GM18867 (cell line): Measurements from ENCODE around the gene SOX6.
"Not testable (repeated sequence)": the region's sequence is repeated elsewhere in the genome, so short reads cannot be mapped to it uniquely, and the experiment has no call there.

Source experiments
- ATAC-seq: cut with Tn5 transposase; IDR thresholded peaks from one replicate; pipeline ENCODE4 v1.9.1; 2021; ENCODE audit warnings: mild to moderate bottlenecking, moderate library complexity; ENCODE audit not compliant: unreplicated experiment

Gene SOX6

DNA sequence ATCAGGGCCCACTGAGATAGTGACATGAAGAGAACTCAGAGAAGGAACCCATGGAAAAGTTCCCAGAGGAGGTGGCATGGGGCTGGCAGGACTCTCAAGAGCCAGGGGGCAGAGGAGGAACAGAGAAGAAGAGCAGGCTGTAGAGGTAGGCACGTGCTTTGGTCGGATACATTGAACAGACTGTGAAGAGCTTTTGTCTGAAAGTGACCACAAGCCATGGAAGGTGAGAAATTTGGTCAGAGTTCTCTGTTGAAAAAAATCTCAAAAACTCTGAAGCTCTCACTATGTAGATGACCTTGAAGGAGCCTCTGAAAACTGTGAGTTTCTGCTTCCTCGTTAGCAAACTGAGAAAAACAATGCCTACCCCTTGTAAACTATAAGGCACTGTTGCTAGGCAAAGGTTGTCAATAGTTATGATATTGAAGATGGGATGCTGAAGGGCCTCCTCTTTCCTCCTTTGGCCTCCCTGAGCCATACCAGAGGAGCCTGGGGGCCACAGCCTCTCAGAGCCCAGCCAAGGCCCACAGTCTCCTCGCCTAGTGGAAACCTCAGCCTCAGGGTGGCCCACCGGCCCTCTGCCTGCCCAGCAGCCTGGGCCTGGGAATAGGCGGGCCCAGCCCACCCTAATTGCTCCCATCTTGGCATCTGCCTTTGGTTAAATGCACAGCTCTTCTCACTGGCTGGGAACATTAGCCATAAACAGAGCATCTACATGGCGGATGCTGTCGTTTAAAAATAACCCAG lies 415.7 kb downstream of the SOX6 start:
- ATAC-seq: peak; percentile 97

DNA sequence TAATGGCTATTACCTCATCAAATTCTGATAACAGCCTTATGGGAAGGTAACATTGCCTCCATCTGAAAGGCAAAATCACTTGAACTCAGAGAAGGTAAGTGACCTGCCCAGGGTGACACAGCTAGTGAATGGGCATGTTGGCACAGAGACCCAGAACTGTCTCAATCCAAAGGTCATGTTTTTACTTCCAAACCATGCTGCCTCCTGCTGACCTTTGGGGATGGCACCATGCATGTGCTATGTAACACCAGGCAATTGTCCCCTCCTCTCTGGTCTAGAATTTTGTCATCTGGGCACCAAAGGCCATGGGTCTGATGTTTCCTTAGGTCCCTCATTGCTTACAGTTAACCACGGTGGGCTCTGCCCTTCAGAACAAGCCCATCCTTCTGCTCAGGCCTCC lies 417.4 kb downstream of the SOX6 start:
- no peak for ATAC-seq

DNA sequence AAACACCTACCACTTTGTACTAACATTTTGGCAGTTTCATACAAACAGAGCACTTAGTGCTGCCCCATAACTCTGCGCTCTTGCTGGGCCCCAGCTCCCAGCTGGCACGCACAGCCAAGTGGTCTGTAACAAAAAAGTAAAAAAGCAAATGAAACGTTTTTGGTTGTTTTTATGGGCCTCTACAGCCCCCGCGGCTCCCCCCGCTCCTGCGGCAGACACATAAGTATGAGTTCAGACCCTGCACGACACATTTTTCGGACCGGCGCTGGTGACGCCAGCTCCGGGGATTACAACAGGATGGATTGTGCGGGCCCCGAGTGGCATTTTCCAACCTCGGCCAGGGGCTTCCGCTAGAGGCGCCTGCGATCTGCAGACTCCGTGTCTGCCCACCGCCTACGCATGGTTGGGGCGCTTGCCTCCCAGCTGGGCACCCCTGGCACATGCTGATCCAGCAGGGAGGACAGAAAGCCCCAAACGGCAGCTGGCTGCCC lies 418.2 kb downstream of the SOX6 start:
- ATAC-seq: no peak

DNA sequence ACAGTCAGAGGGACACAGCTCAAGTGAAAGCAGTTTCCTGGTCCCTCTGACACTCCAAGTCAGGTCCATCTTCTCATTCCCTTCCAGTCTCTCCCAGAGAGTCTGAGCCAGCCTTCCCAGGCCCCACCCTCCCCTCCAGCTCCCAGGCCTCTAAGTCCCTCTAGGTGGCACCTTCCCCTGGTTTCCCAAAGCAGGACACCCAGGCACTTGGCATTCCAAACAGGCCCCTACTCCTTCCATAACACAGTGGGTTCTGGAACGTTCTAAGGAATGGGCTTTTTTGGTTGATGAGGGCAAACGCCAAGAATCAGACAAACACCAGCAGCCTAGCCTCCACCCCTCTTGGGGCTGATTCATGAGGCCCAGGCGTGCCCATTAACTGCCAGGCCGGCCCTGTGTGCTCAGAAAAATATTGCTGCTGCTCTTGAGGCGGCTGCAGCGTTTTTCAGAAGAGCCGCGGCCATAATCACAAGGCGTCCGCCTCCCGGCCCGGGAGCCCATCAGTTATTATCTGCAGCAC lies 418.7 kb downstream of the SOX6 start:
- ATAC-seq: no peak

DNA sequence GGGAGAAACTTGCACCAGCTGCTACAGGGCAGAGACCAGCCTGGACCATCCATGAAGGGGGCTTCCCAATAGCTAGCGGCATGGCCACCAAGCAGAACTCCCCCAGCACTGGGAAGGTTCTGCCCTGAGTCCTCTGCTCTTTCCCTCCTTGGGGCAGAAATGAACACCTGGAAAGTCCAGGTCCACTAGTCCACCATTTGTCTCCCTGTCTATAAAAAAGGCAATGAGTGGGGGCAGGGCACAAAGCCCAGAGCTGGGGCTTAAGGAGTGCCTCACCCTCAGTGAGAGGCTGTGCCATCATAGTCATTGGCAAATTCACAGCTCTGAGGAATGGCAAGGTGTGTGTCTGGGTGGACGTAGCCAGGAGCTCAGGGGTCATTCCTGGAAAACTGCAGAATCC lies 420.3 kb downstream of the SOX6 start:
- ATAC-seq: no peak

DNA sequence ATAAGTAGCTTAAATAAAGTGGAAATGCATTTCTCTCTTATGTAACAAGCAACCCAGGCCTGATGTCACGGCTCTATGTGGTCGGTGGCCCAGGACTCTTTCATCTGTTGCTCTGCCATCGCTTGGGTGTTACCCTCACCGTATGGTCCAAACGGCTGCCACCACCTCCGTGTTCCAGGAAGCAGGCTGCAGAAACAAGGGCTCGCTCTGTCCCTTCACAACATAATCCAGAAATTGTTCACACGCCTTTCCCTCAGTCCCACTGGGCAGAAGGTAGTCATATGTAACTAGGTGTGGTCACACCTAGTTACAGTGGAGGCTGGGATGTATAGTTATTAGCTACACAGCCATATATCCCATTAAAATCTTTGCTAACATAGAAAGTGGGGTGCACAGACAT lies 421.0 kb downstream of the SOX6 start:
- no peak for ATAC-seq

DNA sequence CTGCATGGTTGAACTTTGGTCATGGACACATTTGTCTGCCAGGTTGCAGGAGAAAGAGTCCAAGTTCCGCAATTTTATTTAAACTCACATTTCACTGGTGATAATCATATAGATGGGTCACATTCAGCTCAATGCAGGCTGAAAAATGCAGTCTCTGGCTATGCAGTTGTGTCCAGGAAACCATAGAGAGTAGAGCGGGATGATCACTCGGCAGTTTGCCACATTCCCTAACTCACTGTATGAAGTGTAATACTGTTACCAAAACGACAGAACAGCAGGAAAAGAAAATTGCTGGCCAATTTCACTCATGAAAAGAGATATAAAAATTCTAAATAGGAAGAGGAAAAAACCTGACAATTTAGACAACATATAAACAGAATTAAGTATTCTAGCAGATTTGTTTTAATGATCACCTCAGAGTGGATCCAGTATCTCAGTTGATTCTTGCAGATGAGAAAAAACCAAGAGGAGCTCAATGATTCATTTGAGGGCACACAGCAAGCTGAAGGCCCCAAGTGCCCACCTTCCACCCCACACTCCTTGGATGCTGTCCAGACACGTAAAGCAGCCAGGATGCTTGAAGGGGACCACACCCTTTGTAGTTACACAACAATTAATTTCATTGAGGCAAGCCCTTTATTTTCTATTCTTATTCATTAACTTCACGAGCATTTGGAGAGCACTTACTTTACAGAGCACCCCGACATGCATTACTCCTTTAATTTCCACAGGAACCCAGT lies 422.3 kb downstream of the SOX6 start:
- ATAC-seq: no peak

DNA sequence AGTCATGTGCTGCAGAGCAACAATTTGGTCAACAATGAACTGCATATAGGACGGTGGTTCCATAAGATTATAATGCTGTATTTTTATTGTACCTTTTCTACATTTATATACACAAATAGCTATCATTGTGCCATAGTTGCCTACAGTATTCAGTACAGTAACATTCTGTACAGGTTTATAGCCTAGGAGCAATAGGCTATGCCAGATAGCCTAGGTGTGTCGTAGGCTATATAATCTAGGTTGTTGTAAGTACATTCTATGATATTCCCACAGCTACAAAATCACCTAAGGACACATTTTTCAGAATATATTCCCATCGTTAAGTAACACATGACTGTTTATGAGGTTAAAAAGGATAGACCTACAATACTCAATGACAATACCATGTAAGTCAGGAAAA lies 423.9 kb downstream of the SOX6 start:
- no peak for ATAC-seq

DNA sequence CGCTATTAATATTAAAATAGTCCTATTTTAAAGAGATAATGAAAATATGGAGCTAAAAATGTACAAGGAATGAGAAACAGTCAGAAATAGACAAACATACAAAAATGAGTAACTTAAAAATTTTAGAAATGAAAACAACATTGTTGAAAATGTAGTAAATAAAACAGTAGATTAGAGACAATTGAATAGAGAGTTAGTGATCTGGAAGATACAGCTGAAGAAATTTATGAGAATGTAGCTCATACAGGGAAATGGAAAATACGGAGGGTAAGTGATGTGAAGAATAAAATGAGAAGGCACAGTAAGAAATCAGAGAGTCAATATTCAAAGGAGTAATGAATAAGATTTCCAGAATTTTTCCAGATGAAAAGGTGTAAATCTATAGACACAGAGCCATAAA lies 424.8 kb downstream of the SOX6 start:
- no peak for ATAC-seq

DNA sequence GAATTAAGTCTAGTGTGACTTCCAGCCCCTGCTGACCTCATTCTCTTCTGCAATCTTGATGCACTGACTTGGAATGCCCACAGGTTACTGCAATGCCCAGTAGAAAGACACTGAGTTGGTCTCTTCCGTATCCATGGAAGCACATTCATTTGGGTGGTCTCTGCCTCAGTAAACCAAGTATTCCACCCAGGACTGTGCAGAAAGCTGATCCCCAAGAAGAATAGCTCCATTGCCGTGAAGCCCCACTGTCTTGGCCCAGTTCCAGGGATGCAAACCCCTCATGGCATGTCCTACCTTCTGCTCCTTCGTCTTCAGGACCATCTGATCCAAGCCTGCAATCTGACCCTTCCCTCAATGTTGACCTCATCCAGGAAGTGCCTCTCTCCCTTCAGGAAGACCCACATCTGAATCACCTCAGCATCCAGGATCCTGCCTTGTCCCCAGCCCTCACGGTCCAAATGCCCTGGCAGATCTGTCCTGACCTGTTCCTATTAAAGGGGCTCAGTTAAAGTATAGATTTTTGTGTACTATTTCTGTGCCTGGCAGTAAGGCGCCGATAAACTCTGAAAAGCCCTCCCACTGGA lies 425.8 kb downstream of the SOX6 start:
- ATAC-seq: no peak

DNA sequence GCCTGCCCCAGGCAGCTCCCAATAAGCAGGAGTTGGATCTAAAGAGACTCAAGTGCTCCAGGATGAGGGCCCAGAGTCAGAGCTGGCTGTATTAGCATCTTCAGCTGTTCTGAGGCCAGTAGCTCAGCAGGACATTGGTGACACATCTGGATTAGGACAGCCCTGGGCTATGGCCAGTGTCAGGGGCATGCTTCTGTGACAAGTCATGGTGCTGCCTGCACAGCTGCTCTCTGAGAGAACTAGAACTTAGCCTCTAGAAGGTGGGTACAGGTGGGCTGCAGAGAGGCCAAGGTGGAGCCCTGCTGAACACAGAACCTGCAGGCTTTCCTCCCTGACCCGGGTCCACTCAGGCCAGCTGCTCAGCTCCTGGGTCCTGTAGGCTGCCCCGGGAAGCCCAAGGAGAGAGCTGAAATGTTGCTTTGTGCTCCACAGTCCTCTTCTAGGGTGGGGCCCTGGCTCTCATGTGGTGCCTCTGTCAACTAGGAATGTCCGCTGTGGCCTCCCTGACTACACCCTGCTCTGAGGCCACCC lies 426.9 kb downstream of the SOX6 start:
- no peak for ATAC-seq

DNA sequence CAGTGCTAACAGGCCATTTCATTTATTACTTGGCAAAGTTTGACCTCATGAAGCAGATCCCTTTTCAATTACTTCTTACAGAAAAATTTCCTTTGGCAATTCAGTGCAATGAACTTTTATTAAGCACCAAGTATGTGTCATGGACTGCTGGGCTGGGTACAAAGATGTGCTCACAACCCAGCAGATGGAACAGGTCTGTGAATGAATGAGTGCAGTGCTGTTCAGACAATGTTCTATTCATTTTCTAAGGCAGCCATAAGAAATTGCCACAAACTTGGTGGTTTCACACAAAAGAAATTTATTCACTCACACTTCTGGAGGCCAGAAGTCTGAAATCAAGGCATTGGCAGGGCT lies 428.5 kb downstream of the SOX6 start:
- no peak for ATAC-seq

DNA sequence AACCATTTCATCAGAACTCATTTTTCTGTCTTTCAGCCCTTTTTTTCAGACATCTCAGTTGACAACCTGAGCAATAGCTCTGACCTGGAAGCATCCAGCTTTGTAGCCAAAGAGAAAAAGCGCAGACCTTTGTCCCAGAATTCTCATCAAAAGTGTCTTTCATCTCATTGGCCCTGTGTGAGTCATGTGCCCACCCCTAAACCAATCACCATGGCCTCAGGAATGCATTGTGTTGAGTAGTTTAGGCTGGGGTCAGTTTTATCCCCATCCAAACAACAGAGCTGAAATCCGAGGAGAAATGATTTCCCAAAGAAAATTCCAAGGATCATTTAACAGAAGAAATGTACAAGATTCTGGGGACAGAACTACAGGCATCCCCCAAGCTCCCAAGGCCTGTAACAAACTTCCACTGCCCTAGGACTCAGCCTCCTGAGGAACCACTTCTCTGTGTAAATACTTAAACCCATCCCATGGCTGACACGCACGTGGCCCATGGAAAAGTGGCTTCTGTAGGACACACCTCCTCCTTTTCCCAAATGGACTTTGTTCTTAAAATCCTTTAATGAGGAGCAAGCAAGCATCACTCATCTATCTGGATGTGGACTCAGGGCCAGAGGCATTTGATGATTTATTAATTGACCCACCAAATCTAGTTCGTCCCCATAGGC lies 429.0 kb downstream of the SOX6 start:
- no peak for ATAC-seq

DNA sequence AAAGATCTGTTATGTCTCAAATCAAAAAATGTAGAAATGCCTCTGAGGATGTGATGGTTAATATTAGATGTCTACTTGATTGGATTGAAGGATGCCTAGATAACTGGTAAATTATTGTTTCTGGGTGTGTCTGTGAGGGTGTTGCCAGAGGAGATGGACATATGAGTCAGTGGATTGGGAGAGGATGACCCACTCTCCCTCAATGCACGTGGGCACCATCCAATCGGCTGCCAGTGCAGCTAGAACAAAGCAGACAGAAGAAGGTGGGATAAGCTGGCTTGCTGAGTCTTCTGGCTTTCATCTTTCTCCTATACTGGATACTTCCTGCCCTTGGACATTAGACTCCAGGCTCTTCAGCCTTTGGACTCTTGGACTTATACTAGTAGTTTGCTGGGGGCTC lies 430.3 kb downstream of the SOX6 start:
- no peak for ATAC-seq

DNA sequence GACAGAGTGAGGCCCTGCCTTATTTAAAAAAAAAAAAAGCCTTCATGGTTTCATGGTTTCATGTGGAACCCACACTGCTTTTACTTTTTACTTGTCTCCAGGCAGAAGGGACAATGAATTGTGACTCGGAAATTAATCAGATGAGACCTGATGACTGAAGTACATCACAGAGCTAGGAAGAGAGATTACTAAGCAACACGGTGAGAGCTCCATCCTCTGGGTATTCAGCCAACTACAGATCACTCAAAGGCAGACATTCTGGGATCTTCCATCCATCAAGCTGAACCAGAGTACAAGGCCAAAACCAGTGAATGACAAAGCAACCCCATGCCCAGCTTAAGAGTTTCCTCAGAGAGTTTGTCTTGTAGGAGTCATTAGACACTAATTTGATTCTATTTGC lies 433.2 kb downstream of the SOX6 start:
- ATAC-seq: no peak

DNA sequence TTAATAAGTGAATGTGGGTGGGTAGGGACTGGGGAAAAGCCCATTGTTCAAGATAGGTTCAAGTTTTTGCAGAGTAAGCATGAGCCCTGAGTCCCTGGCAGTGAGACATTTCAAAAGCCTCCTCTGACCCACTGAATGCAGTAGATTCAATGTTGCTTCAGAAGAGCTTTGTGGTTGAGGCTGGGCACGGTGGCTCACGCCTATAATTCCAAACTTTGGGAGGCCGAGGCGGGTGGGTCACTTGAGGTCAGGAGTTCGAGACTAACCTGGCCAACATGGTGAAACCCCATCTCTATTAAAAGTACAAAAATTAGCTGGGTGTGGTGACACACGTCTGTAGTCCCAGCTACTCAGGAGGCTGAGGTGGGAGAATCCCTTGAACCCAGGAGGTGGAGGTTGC lies 433.6 kb downstream of the SOX6 start:
- ATAC-seq: not testable (repeated sequence)

DNA sequence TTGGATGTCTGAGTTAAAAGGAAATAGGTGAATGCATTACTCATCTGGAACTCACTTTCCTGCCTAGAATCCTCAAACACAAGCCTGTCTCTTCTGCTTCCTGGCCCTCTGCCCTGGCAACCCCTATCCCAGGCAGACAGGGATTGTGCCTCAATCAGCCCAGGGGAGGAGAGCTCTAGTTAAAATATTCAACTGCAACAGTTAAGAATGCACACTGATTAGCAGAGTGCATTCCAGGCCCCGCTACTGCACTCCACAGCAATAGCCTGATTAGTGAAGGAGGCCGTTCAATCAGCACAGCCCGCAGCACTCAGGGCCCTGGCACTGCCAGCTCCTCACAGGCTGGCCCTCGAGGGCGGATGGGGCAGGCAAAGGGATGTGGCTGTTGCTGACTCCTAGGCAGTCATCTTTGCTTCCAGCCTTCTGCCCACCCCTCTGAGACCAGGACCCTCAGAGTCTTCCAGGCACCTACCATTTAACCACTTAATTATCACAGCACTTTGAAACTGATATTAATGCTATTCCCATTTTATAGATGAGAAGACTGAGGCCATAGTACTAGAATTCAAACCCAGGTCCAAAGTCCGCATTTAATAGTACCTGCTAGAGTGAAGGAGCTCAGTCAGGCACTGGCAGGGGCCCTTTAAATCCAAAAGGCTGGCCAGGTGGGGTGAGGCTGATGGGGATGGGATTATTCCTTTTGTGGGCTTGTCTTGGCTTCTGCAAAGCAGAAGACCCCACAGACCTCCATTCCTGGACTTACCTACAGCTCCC lies 435.3 kb downstream of the SOX6 start:
- no peak for ATAC-seq

DNA sequence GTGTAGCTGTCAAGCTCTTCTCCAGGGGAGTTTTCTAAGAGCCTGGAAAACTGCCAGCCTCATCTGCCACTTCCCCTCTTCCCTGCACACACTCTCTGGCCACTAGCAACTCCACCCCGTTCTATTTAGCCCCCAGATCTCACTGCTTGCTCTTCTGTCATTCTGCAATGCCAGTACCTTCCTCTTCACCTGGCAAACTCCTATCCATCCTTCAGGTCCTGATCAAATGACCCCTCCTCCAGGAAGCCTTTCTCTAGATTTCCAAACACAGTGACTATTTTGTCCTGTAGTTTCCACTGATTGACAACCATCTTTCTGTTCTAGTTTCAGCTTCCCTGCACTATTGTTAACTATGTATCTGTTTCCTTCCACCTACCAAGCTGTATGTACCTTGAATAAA lies 437.7 kb downstream of the SOX6 start:
- no peak for ATAC-seq

DNA sequence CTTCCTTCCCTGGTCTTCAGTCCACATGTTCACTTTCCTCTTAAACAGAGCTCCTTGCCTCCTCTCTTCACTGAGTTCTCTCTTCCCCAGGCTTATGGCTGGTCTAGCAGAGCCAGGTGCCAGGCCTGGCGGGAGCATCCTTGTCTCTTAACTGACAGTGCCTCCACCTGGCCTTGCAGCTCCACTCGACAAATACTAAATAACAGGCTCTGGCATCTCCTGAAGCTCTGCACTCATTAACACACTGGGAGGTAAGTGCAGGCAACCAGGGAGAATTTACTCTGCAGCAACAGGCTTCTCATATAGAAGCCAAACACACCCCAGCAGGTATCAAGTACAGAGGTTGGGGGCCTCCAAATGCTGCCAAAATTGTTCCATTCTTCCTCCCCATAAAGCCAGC lies 438.1 kb downstream of the SOX6 start:
- ATAC-seq: no peak
